Measurements from ENCODE around the gene GLI1.
"Not testable (repeated sequence)": the region's sequence is repeated elsewhere in the genome, so short reads cannot be mapped to it uniquely, and the experiment has no call there.

Gene GLI1

GRCh38 chr12:57476162-57476992, 16.8 kb downstream of the GLI1 start:
- no peak for DNase-seq (ENCODE audit: low spot score)

DNA sequence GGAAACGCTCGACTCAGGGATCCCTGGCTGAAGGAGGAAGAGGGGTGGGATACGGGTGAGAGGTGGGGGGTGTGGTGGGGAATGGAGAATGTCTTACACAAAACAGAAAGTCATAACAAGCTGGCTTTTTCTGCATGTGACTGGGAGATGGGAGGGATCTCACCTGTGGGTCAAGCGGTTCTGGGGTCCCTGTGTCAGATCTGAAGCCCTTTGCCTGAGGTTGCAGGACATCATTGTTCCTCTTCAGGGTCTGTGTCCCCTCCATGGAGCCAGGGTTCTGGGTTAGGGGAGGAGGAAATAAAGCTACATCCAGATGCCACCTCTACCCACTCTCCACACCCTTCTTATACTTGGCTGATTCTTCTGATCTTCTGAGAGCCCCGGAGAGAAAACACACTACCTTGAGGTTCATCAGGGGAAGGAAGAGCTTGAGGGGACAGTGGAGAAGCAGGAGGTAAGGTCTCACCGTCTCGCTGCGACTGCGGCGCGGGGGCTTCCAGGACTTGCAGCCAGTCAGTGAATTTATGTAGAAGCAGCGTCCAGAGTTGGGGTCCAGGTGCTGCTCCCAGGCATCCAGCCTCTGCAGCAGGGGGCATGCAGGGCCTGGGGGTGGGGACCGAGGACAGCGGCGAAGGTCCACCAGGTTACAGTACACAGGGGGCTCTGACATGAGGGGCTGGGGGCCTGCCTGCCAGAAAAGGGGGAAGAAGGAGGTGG, 17.6 kb downstream of the GLI1 start:
- no peak for DNase-seq (ENCODE audit: low spot score)

GRCh38 chr12:57477710-57478681, 18.4 kb downstream of the GLI1 start:
- peak; percentile 46 for DNase-seq (ENCODE audit: low spot score)

- no peak for DNase-seq (ENCODE audit: low spot score)
Measured at GRCh38 chr12:57479043-57479375, 19.4 kb downstream of the GLI1 start.

- no peak for DNase-seq (ENCODE audit: low spot score)
Measured at GRCh38 chr12:57479376-57480115, 20.0 kb downstream of the GLI1 start, which contains the start of gene ARHGAP9. Gene ARHGAP9 (minus strand): TSS chr12:57479866. CDS start chr12:57479406, 460 bp downstream.

- no peak for DNase-seq (ENCODE audit: low spot score)
Measured at GRCh38 chr12:57481671-57482070, 22.1 kb downstream of the GLI1 start.

- DNase-seq (ENCODE audit: low spot score), result peak; percentile 86
Measured at GRCh38 chr12:57483466-57483865, 23.9 kb downstream of the GLI1 start.

DNA sequence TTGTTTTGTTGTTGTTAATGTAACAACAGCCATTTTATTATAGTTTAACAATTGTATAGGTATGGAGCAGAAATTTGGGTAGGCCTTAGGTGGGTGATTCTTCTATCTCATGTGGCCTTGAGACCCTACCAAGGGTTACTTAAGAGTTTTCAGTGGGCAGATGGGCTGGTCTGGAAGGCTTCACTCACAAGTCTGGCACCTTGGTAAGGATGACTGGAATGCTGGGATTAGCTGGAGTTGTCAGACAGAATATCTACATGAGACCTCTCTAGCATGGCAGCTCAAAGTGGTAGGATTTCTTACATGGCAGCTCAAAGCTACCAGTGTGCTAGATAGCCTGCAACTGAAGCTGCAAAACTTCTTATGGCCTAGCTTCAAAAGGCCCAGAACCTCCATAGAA, 26.1 kb downstream of the GLI1 start:
- no peak for DNase-seq (ENCODE audit: low spot score)

- DNase-seq (ENCODE audit: low spot score), result no peak
Measured at GRCh38 chr12:57487055-57487596, 27.5 kb downstream of the GLI1 start.

DNA sequence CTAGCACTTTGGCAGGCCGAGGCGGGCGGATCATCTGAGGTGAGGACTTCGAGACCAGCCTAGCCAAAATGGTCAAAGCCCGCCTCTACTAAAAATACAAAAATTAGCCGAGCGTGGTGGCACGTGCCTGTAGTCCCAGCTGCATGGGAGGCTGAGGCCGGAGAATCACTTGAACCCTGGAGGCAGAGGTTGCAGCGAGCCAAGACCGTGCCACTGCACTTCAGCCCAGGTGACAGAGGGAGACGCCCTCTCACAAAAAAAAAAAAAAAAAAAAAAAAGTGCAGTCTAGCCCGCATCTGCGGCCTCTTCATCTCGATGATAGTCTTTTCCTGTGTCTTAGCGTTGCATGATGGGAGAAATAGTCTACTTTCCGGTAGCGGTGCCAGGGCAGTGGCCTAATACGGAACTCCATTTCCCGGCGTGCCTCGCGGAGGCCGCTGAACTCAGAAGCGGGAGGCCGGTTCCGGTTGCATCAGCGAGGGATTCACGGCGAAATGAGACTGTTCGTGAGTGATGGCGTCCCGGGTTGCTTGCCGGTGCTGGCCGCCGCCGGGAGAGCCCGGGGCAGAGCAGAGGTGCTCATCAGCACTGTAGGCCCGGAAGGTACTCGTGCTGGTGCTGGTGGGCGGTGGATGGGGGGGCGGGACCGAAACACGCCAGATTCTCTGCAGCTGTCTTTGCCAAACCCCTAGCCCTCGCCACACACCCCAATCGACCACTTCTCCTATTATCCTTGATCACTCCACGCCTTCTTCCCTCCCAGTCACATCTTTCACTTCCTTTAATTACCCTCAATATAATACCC, 28.2 kb downstream of the GLI1 start, which contains the start of gene MARS1:
MARS1 (plus strand) TSS at position 472 of the 805 bp plus-strand sequence; CDS start at position 495, 23 bp downstream.
- peak; percentile 97 for DNase-seq (ENCODE audit: low spot score)

- no peak for DNase-seq (ENCODE audit: low spot score)
Measured at GRCh38 chr12:57488402-57489156, 29.0 kb downstream of the GLI1 start.

GRCh38 chr12:57489157-57489641, 29.6 kb downstream of the GLI1 start:
- DNase-seq (ENCODE audit: low spot score), result peak; percentile 72

- no peak for DNase-seq (ENCODE audit: low spot score)
Measured at GRCh38 chr12:57490126-57490525, 30.5 kb downstream of the GLI1 start.

GRCh38 chr12:57491393-57492280, 32.1 kb downstream of the GLI1 start:
- no peak for DNase-seq (ENCODE audit: low spot score)

- not testable (repeated sequence) for DNase-seq (ENCODE audit: low spot score)
Measured at GRCh38 chr12:57495051-57495701, 35.6 kb downstream of the GLI1 start.

- DNase-seq (ENCODE audit: low spot score), result no peak
Measured at GRCh38 chr12:57496822-57497221, 37.2 kb downstream of the GLI1 start.

GRCh38 chr12:57497223-57498131, 37.9 kb downstream of the GLI1 start:
- DNase-seq (ENCODE audit: low spot score), result no peak
